ENCODE results near the gene EEF1AKMT2.

- no peak for TF ChIP-seq CTCF (IDR thresholded peaks at IDR 0.05)
- TF ChIP-seq POLR2A (IDR thresholded peaks at IDR 0.05), result no peak
Observed at GRCh38 chr10:124734311-124735166, 57.1 kb downstream of the EEF1AKMT2 start.

Data from Peyer's patch (tissue), 4 donors.